Neural progenitor cell (in vitro differentiated cells): ENCODE data around the gene CGRRF1. TPM values are rescaled to one million over a fixed set of nuclear protein-coding genes. Genes with fewer than 3 reads are reported as not detected.

Experiments
- DNase-seq: peaks from one replicate; pipeline ENCODE4 v3.0.0-alpha.2; 2016; ENCODE audit warnings: low spot score
- H2AFZ ChIP-seq: fragments of 200-600 bp; sonication (generic); replicated peaks from 2 replicates; pipeline ENCODE4 v1.6.1; 2016; ENCODE audit warnings: antibody characterized with exemption
- H3F3A ChIP-seq: fragments of 200-600 bp; sonication (generic); 2 replicates; pipeline ENCODE4 v1.6.1; 2016; ENCODE audit warnings: antibody characterized with exemption, low read depth
- H3K27ac ChIP-seq: fragments of 200-600 bp; sonication (generic); 2 replicates; pipeline ENCODE4 v1.5.1; 2016; ENCODE audit warnings: mild to moderate bottlenecking
- H3K27me3 ChIP-seq: fragments of 200-600 bp; sonication (generic); 2 replicates; pipeline ENCODE4 v1.6.1; 2016; ENCODE audit warnings: mild to moderate bottlenecking, moderate library complexity
- H3K36me3 ChIP-seq: fragments of 200-600 bp; sonication (generic); 2 replicates; pipeline ENCODE4 v1.5.1; 2016
- H3K4me1 ChIP-seq: fragments of 200-600 bp; sonication (generic); 2 replicates; pipeline ENCODE4 v1.6.1; 2016; ENCODE audit warnings: mixed run types
- H3K4me2 ChIP-seq: fragments of 200-600 bp; sonication (generic); 2 replicates; pipeline ENCODE4 v1.6.1; 2016
- H3K4me3 ChIP-seq: fragments of 200-600 bp; sonication (generic); 2 replicates; pipeline ENCODE4 v1.5.1; 2016
- H3K79me2 ChIP-seq: fragments of 200-600 bp; sonication (generic); 2 replicates; pipeline ENCODE4 v1.6.1; 2016; ENCODE audit warnings: low read depth
- H3K9ac ChIP-seq: fragments of 200-600 bp; sonication (generic); 2 replicates; pipeline ENCODE4 v1.6.1; 2016
- H3K9me3 ChIP-seq: fragments of 200-600 bp; sonication (generic); 2 replicates; pipeline ENCODE4 v1.5.1; 2016; ENCODE audit warnings: low read depth
- H4K20me1 ChIP-seq: fragments of 200-600 bp; sonication (generic); 2 replicates; pipeline ENCODE4 v1.6.1; 2016; ENCODE audit warnings: low read depth
- H3K27ac Mint-ChIP-seq: 3 replicates; pipeline ENCODE4 v1.8.0; 2021; ENCODE audit warnings: mixed read lengths
- H3K27me3 Mint-ChIP-seq: 2 replicates; pipeline ENCODE4 v1.8.0; 2022; ENCODE audit warnings: low read depth, mild to moderate bottlenecking, inconsistent platforms, moderate library complexity, mixed read lengths; ENCODE audit not compliant: insufficient read depth
- H3K36me3 Mint-ChIP-seq: 3 replicates; pipeline ENCODE4 v1.8.0; 2021; ENCODE audit warnings: mixed read lengths
- H3K4me1 Mint-ChIP-seq: 3 replicates; pipeline ENCODE4 v1.8.0; 2021; ENCODE audit warnings: mixed read lengths
- H3K4me3 Mint-ChIP-seq: 3 replicates; pipeline ENCODE4 v1.8.0; 2021; ENCODE audit warnings: mild to moderate bottlenecking, moderate library complexity, mixed read lengths
- H3K9me3 Mint-ChIP-seq: 3 replicates; pipeline ENCODE4 v1.8.0; 2020; ENCODE audit warnings: mixed read lengths
- CTCF ChIP-seq: fragments of 200-600 bp; sonication (generic); IDR thresholded peaks from 2 replicates; pipeline ENCODE4 v1.5.1; 2017; ENCODE audit warnings: antibody characterized with exemption, mild to moderate bottlenecking
- EZH2 ChIP-seq: fragments of 200-600 bp; sonication (generic); IDR thresholded peaks from 2 replicates; pipeline ENCODE4 v1.6.1; 2017; ENCODE audit warnings: antibody characterized with exemption, mild to moderate bottlenecking, moderate library complexity
- EZH2phosphoT487 ChIP-seq: fragments of 200-600 bp; sonication (generic); IDR thresholded peaks from 2 replicates; pipeline ENCODE4 v1.6.1; 2017; ENCODE audit warnings: antibody characterized with exemption
- total RNA-seq: library from RNA; depleted of rRNA; stranded (reverse); fragments of >200 nt; gene quantifications from 2 replicates; pipeline ENCODE4 v1.2.3, GENCODE V29; 2015; ENCODE audit warnings: low replicate concordance

The CGRRF1 gene
- total RNA-seq, 1 donor from 2014 or later = 36.1 TPM

- H2AFZ ChIP-seq = no peak overlapping the region
- H3K4me1 Mint-ChIP-seq = peaks cover 24% of the 10 kb centered on the region
- TF ChIP-seq EZH2 (no peak), CTCF (no peak), EZH2phosphoT487 (no peak)
- peaks cover 2% of the 10 kb centered on the region for H3K27me3 Mint-ChIP-seq
- H4K20me1 ChIP-seq = peaks cover under 1% of the 10 kb centered on the region
- DNase-seq = no peak
- H3K9ac ChIP-seq = no peak overlapping the region
- H3K79me2 ChIP-seq = peaks cover 30% of the 10 kb centered on the region
- no peak overlapping the region for H3K4me3 ChIP-seq
- no peaks in the 10 kb centered on the region for H3K27me3 ChIP-seq
- H3K9me3 Mint-ChIP-seq = peaks cover 3% of the 10 kb centered on the region
- peak overlapping the region; percentile 64 for H3K27ac Mint-ChIP-seq
- no peak overlapping the region for H3K4me2 ChIP-seq
- peaks cover 14% of the 10 kb centered on the region for H3K4me1 ChIP-seq
- no peaks in the 10 kb centered on the region for H3K9me3 ChIP-seq
- H3K4me3 Mint-ChIP-seq = peak overlapping the region; percentile 21
- H3K36me3 ChIP-seq = no peaks in the 10 kb centered on the region
- H3F3A ChIP-seq = peaks cover 27% of the 10 kb centered on the region
- H3K36me3 Mint-ChIP-seq = peaks cover 9% of the 10 kb centered on the region
- H3K27ac ChIP-seq = no peak overlapping the region
Observed at GRCh38 chr14:54490445-54491175, 19.1 kb upstream of the CGRRF1 start.

GRCh38 chr14:54493293-54493692 is 16.4 kb upstream of the CGRRF1 start:
- H3K9ac ChIP-seq = no peak overlapping the region
- H3K27me3 Mint-ChIP-seq = peaks cover 5% of the 10 kb centered on the region
- peaks cover 10% of the 10 kb centered on the region for H3K4me1 Mint-ChIP-seq
- H3K4me1 ChIP-seq = peaks cover 5% of the 10 kb centered on the region
- no peaks in the 10 kb centered on the region for H3K36me3 Mint-ChIP-seq
- H4K20me1 ChIP-seq = no peaks in the 10 kb centered on the region
- DNase-seq = peak; percentile 47
- H3F3A ChIP-seq = peaks cover 18% of the 10 kb centered on the region
- peak overlapping the region; percentile 51 for H2AFZ ChIP-seq
- H3K79me2 ChIP-seq = peaks cover 3% of the 10 kb centered on the region
- no peak overlapping the region for H3K27ac Mint-ChIP-seq
- H3K4me2 ChIP-seq = no peak overlapping the region
- no peaks in the 10 kb centered on the region for H3K36me3 ChIP-seq
- no peak overlapping the region for H3K4me3 ChIP-seq
- H3K4me3 Mint-ChIP-seq = no peak overlapping the region
- H3K9me3 ChIP-seq = no peaks in the 10 kb centered on the region
- H3K27me3 ChIP-seq = no peaks in the 10 kb centered on the region
- no peak for TF ChIP-seq EZH2phosphoT487
- TF ChIP-seq EZH2 = no peak
- peak; percentile 24 for TF ChIP-seq CTCF
- no peaks in the 10 kb centered on the region for H3K9me3 Mint-ChIP-seq
- H3K27ac ChIP-seq = no peak overlapping the region

- Histone ChIP-seq H3K27me3 (no peaks in the 10 kb centered on the region), H3K9me3 (no peaks in the 10 kb centered on the region), H3F3A (no peaks in the 10 kb centered on the region), H3K27ac (no peak overlapping the region), H3K4me3 (no peak overlapping the region), H3K79me2 (no peaks in the 10 kb centered on the region), H3K4me1 (no peaks in the 10 kb centered on the region), H3K36me3 (no peaks in the 10 kb centered on the region), H3K9ac (no peak overlapping the region), H3K4me2 (no peak overlapping the region), H2AFZ (peak overlapping the region; percentile 38), H4K20me1 (no peaks in the 10 kb centered on the region)
- DNase-seq = no peak
- Mint-ChIP-seq H3K4me3 (no peak overlapping the region), H3K9me3 (no peaks in the 10 kb centered on the region), H3K36me3 (no peaks in the 10 kb centered on the region), H3K27me3 (peaks cover 3% of the 10 kb centered on the region), H3K27ac (no peak overlapping the region), H3K4me1 (peaks cover 5% of the 10 kb centered on the region)
- no peak for TF ChIP-seq EZH2phosphoT487
Observed at GRCh38 chr14:54497224-54497623, 12.5 kb upstream of the CGRRF1 start.

DNA sequence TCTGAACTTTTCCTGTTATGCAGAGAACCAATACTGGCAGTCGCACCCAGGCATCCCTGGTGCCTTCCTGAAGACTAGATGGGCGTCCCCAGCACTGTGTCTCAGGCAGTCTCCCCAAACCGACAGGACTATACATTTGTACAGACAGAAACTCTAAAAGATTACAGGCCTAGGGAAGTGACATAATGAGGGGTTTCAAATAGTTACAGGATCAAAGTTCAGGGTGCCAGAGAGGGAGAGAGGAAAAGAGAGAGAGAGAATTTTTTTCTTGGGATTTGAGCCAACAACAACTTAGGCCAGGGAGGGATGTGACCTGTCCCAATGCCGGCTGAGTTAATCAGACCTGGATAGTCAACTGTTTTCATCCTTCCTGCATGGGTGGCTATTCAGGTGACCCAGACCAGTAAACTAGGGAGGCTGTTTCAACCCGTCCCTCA is 11.6 kb upstream of the CGRRF1 start:
- Histone ChIP-seq H3K79me2 (no peaks in the 10 kb centered on the region), H3K4me1 (no peaks in the 10 kb centered on the region), H3K4me2 (no peak overlapping the region), H2AFZ (peak overlapping the region; percentile 31), H3K4me3 (no peak overlapping the region), H3K27ac (no peak overlapping the region), H3F3A (no peaks in the 10 kb centered on the region), H3K9me3 (no peaks in the 10 kb centered on the region), H3K27me3 (no peaks in the 10 kb centered on the region), H3K36me3 (no peaks in the 10 kb centered on the region), H4K20me1 (no peaks in the 10 kb centered on the region), H3K9ac (no peak overlapping the region)
- H3K27ac Mint-ChIP-seq = no peak overlapping the region
- peaks cover 3% of the 10 kb centered on the region for H3K4me1 Mint-ChIP-seq
- H3K9me3 Mint-ChIP-seq = no peaks in the 10 kb centered on the region
- no peak overlapping the region for H3K4me3 Mint-ChIP-seq
- H3K36me3 Mint-ChIP-seq = no peaks in the 10 kb centered on the region
- no peak for DNase-seq
- peaks cover 3% of the 10 kb centered on the region for H3K27me3 Mint-ChIP-seq
- no peak for TF ChIP-seq EZH2phosphoT487
- no peak for TF ChIP-seq EZH2
- no peak for TF ChIP-seq CTCF
